LNCaP clone FGC (cell line): ENCODE data around the gene EFCAB9.

Experiments used
- DNase-seq: peaks from one replicate; pipeline ENCODE4 v3.0.0-alpha.2; 2011; ENCODE audit warnings: low read depth
- H3K4me3 ChIP-seq: 2 replicates; pipeline ENCODE4 v1.5.1; 2011; ENCODE audit warnings: mild to moderate bottlenecking, low read depth, low read length, control low read depth
- TF ChIP-seq, protein P1 (sequence below): IDR thresholded peaks from 2 replicates; pipeline ENCODE4 v1.5.1; 2012; ENCODE audit warnings: mild to moderate bottlenecking; ENCODE audit not compliant: control insufficient read depth, insufficient read depth; ENCODE audit errors: extremely low read depth

EFCAB9 gene

DNA sequence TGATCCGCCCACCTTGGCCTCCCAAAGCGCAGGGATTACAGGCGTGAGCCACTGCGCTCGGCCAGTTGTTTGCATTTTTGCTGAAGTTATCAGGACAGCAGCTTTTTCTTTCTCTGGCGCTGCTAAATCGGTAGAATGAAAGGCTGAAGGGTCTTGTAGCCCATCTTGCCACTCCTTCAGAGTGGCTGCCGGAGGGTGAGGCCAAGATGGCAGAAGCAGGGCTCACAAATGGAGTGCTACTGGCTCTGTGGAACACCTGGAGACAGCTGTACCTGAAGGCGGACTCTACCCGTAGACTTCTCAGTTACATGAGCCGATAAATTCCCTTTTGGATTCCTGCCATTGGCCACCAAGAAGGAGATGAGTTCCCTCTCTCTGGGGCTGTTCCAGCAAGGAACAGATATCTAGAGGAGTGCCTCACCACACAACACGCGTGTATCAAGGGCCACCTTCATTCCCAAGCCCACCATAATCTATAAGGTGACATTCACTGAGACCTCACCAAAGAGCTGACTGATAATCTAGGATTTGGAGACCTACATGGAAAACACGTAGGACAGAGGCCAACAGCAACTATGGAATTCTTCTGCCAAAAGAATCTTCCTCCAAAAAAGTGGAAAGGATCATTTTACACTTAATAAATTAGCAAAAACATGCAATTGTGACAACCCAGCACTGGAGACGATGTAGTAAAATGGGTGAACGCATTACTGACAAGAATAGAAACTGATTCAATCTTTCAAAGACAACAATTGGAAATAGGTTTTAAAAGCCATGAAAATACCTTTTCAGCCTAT lies 27.7 kb upstream of the EFCAB9 start:
- H3K4me3 ChIP-seq, result no peak overlapping the region
- TF ChIP-seq, protein P1, sequence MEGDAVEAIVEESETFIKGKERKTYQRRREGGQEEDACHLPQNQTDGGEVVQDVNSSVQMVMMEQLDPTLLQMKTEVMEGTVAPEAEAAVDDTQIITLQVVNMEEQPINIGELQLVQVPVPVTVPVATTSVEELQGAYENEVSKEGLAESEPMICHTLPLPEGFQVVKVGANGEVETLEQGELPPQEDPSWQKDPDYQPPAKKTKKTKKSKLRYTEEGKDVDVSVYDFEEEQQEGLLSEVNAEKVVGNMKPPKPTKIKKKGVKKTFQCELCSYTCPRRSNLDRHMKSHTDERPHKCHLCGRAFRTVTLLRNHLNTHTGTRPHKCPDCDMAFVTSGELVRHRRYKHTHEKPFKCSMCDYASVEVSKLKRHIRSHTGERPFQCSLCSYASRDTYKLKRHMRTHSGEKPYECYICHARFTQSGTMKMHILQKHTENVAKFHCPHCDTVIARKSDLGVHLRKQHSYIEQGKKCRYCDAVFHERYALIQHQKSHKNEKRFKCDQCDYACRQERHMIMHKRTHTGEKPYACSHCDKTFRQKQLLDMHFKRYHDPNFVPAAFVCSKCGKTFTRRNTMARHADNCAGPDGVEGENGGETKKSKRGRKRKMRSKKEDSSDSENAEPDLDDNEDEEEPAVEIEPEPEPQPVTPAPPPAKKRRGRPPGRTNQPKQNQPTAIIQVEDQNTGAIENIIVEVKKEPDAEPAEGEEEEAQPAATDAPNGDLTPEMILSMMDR, result no peak
- no peak for DNase-seq

DNA sequence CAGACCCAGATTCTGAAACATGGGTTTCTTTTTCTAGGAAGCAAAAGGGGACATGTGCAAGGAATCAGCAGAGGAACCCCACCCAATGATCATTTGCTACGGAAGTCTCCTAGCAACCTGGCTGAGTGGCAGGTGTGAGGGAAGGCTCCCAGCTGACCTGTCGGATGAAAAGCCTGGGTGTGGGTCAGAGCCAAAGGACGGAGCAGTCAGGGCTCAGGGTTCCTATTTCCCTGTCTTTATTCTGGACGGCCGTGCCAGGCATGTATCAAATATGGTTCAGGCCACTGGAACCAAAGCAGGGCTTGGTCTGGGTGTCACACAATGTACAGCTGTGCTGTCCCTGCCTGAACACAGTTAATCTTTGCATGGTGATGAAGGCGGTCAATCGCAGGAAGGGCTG lies 26.1 kb upstream of the EFCAB9 start:
- no peak overlapping the region for H3K4me3 ChIP-seq
- DNase-seq, result no peak
- TF ChIP-seq, protein P1, result no peak

DNA sequence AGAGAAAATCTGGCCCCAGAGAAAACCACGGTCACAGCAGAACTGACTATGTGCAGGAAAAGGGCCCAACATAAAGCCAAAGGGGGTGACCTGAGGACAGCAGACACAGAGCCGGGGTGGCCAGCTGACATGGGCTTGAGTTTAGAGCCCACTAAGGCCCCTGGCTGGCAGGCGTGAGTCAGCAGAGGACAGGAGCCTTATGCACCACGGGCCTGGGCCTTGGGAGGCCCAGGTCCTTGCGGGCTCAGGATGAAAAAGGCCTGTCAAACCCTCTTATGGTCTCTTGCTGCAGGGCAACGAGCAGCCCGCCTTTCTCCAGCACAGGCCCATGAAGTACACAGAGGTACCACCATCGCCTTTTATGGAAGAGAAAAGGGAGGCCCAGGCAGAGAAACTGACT lies 25.7 kb upstream of the EFCAB9 start:
- no peak for DNase-seq
- no peak overlapping the region for H3K4me3 ChIP-seq
- TF ChIP-seq, protein P1, result no peak

DNA sequence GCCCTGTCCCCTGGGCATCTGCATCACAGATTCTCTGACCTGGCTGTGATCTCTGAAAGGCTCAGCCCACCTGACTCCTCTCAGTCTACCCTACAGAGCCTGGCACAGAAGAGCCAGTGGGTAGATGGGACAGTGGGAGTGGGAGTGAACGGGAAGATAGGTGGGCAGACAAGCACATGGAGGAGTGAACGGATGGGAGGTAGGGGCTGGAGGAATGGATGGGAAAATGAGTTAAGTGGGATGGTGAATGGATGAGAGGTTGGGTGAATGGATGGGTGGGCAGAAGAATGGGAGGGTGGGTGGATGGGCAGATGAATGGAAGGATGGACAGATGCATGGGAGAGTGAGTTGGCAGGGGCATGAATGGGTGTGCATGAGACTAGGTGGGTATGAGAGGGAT lies 24.8 kb upstream of the EFCAB9 start:
- DNase-seq, result no peak
- H3K4me3 ChIP-seq, result no peak overlapping the region
- TF ChIP-seq, protein P1, result no peak

DNA sequence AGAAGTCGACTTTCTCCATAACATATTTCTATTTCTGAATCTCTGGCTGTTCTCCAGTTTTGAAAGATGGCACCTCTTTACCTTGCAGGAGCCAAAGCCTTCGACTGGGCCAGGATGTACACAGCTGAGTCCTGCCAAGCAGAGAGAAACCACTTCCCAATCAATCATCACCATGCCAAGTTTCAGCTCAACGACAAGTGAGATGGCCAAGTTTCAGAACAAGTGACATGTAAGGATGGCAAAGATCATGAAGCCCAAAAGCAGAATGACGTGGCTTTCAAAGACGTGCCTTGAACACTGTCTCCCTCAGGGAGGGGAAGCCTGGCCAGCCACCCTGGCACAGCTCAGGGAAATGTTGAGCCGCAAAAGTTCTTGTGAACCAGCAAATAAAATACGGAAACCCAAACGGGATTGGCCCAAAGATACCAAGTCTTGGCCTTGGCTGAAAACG lies 23.7 kb upstream of the EFCAB9 start:
- no peak overlapping the region for H3K4me3 ChIP-seq
- TF ChIP-seq, protein P1, result no peak
- DNase-seq, result peak; percentile 80

DNA sequence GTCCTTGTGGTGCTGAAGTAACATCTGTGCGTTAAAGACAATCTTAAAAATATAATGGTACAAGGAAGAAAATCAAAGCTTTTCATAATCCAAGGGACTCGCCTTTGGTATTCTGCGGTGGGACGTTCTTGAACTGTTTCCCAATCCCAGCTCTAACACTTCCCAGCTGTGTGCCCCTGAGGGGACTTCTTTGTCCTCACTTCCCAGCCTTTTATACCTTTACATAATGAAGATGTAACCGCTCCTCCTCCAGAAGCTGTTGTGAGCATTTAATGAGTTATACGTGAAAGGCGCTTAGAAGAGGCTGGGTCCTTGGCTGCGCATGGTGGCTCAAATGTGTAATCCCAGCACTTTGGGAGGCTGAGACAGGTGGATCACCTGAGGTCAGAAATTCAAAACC lies 22.9 kb upstream of the EFCAB9 start:
- TF ChIP-seq, protein P1, result no peak
- H3K4me3 ChIP-seq, result no peak overlapping the region
- DNase-seq, result no peak
